Coronary artery (tissue), 2 donors: ENCODE measurements around the gene CRYGA.
"Not testable (repeated sequence)": the region's sequence is repeated elsewhere in the genome, so short reads cannot be mapped to it uniquely, and the experiment has no call there.

Source experiments
- DNase-seq: peaks from one replicate; pipeline ENCODE4 v3.0.0-alpha.2; 2017; ENCODE audit warnings: low spot score
- H3K27ac ChIP-seq, 2 donors: fragments of 200-600 bp; sonication (generic); one replicate each; pipeline ENCODE4 v1.5.1; 2016 to 2019
- H3K4me3 ChIP-seq: fragments of 200-600 bp; sonication (generic); 2 replicates; pipeline ENCODE4 v1.5.1; 2016; ENCODE audit warnings: mild to moderate bottlenecking, moderate library complexity
- CTCF ChIP-seq: fragments of 200-600 bp; sonication (generic); IDR thresholded peaks from one replicate; pipeline ENCODE4 v1.5.1; 2019; ENCODE audit warnings: antibody characterized with exemption

The CRYGA gene

GRCh38 chr2:208127090-208127489 is 36.3 kb downstream of the CRYGA start:
- H3K27ac ChIP-seq, result no peak overlapping the region
- H3K4me3 ChIP-seq, result no peak overlapping the region
- TF ChIP-seq CTCF, result no peak
- no peak for DNase-seq

- H3K4me3 ChIP-seq, result no peak overlapping the region
- no peak for DNase-seq
- no peak for TF ChIP-seq CTCF
- no peak overlapping the region for H3K27ac ChIP-seq
Measured at GRCh38 chr2:208125251-208125650, 38.1 kb downstream of the CRYGA start.

- not testable (repeated sequence) for H3K27ac ChIP-seq, DNase-seq
- peak within 1 kb of the TSS; percentile 38 for H3K4me3 ChIP-seq
Measured at GRCh38 chr2:208124013-208124715, 39.2 kb downstream of the CRYGA start, which contains the start of gene CRYGD. TSS of gene CRYGD (minus strand) at chr2:208124524. CDS start at chr2:208124473, 51 bp downstream.

GRCh38 chr2:208122248-208122647 is 41.1 kb downstream of the CRYGA start:
- Histone ChIP-seq H3K27ac (no peak overlapping the region), H3K4me3 (no peak overlapping the region)
- DNase-seq, result no peak
- no peak for TF ChIP-seq CTCF

GRCh38 chr2:208118918-208119317 is 44.5 kb downstream of the CRYGA start:
- no peak overlapping the region for H3K4me3 ChIP-seq
- TF ChIP-seq CTCF, result no peak
- no peak for DNase-seq

GRCh38 chr2:208117390-208117789 is 46.0 kb downstream of the CRYGA start:
- H3K4me3 ChIP-seq, H3K27ac ChIP-seq, DNase-seq: not testable (repeated sequence)

More at GRCh38 chr2:208118918-208119317, 44.5 kb downstream of the CRYGA start:
- H3K27ac ChIP-seq, result no peak overlapping the region

- DNase-seq, result no peak
- Histone ChIP-seq H3K4me3 (no peak overlapping the region), H3K27ac (no peak overlapping the region)
- no peak for TF ChIP-seq CTCF
Measured at GRCh38 chr2:208112969-208113368, 50.4 kb downstream of the CRYGA start.

- not testable (repeated sequence) for DNase-seq, H3K27ac ChIP-seq
- peak overlapping the region; percentile 45 for H3K4me3 ChIP-seq
Measured at GRCh38 chr2:208112273-208112745, 51.1 kb downstream of the CRYGA start.
